GM19238 (cell line): ENCODE results near the gene PTTG1IP.
"Not testable (repeated sequence)": the region's sequence is repeated elsewhere in the genome, so short reads cannot be mapped to it uniquely, and the experiment has no call there.

ENCODE experiments used
- DNase-seq: peaks from one replicate; pipeline ENCODE4 v3.0.0; 2011; ENCODE audit warnings: low spot score; ENCODE audit not compliant: insufficient read length

PTTG1IP gene

GRCh38 chr21:44846224-44846484 lies 27.3 kb downstream of the PTTG1IP start:
- no peak for DNase-seq

- DNase-seq, result peak; percentile 69
Measured at GRCh38 chr21:44845418-44846223, 27.9 kb downstream of the PTTG1IP start.

- DNase-seq, result no peak
Measured at GRCh38 chr21:44844256-44844655, 29.2 kb downstream of the PTTG1IP start.

GRCh38 chr21:44842721-44843445 lies 30.6 kb downstream of the PTTG1IP start:
- no peak for DNase-seq

GRCh38 chr21:44842087-44842486 lies 31.4 kb downstream of the PTTG1IP start:
- DNase-seq, result no peak

- DNase-seq, result no peak
Measured at GRCh38 chr21:44840771-44841170, 32.7 kb downstream of the PTTG1IP start.

- no peak for DNase-seq
Measured at GRCh38 chr21:44838951-44839350, 34.5 kb downstream of the PTTG1IP start.

- no peak for DNase-seq
Measured at GRCh38 chr21:44838039-44838895, 35.2 kb downstream of the PTTG1IP start.

- DNase-seq, result no peak
Measured at GRCh38 chr21:44837537-44837936, 36.0 kb downstream of the PTTG1IP start.

- DNase-seq, result no peak
Measured at GRCh38 chr21:44836666-44837471, 36.6 kb downstream of the PTTG1IP start.

GRCh38 chr21:44836349-44836665 lies 37.2 kb downstream of the PTTG1IP start:
- DNase-seq, result no peak

GRCh38 chr21:44835647-44835973 lies 37.9 kb downstream of the PTTG1IP start:
- DNase-seq, result no peak

GRCh38 chr21:44834951-44835646 lies 38.4 kb downstream of the PTTG1IP start:
- no peak for DNase-seq

- DNase-seq, result no peak
Measured at GRCh38 chr21:44834231-44834950, 39.1 kb downstream of the PTTG1IP start.

GRCh38 chr21:44833663-44834062 lies 39.8 kb downstream of the PTTG1IP start:
- no peak for DNase-seq

- not testable (repeated sequence) for DNase-seq
Measured at GRCh38 chr21:44832516-44833255, 40.8 kb downstream of the PTTG1IP start.

- no peak for DNase-seq
Measured at GRCh38 chr21:44831227-44831860, 42.1 kb downstream of the PTTG1IP start.

GRCh38 chr21:44829507-44830092 lies 43.9 kb downstream of the PTTG1IP start:
- DNase-seq, result no peak
